K562 (cell line): ENCODE results near the gene LAMTOR1.

Experiments
- CHD4 ChIP-seq: fragments of 200-600 bp; sonication (generic); IDR thresholded peaks from 3 replicates; pipeline ENCODE4 v1.6.1; 2012; ENCODE audit warnings: low read depth, mild to moderate bottlenecking, mixed read lengths, low read length, inconsistent platforms; ENCODE audit not compliant: insufficient read depth, insufficient replicate concordance, poor library complexity, severe bottlenecking
- CTCF ChIP-seq, 3 experiments: IDR thresholded peaks in 2 of 3; conservative IDR thresholded peaks in 1 of 3; 2 replicates each; pipeline ENCODE4 v1.5.1; 2011 to 2012; ENCODE audit warnings: low read length in 3 of 3, mild to moderate bottlenecking in 3 of 3, control low read depth in 2 of 3, improper control_type of control experiment in 1 of 3, inconsistent platforms in 1 of 3, low read depth in 1 of 3, mixed read lengths in 1 of 3, moderate library complexity in 1 of 3; ENCODE audit not compliant: insufficient read depth in 2 of 3
- ELF4 ChIP-seq: fragments of 450-650 bp; formaldehyde crosslinking; IDR thresholded peaks from 2 replicates; pipeline ENCODE4 v1.4.0; 2022; ENCODE audit warnings: missing genetic modification characterization
- FOXM1 ChIP-seq, 2 experiments: fragments of 450-650 bp in 1 of 2; sonication (generic) in 1 of 2; formaldehyde crosslinking in 1 of 2; IDR thresholded peaks; 2 replicates each; pipeline versions ENCODE4 v1.6.1 to v1.9.0; 2017 to 2022; ENCODE audit warnings: low read depth in 2 of 2, mild to moderate bottlenecking in 2 of 2, missing genetic modification reagents in 1 of 2, moderate library complexity in 1 of 2
- GABPA ChIP-seq: fragments of 200-800 bp; sonication (Bioruptor generic); conservative IDR thresholded peaks from 2 replicates; pipeline ENCODE4 v1.6.1; 2016; ENCODE audit warnings: low read depth, missing genetic modification characterization, missing compliant biosample characterization
- HDAC2 ChIP-seq: fragments of 450-650 bp; IDR thresholded peaks from 2 replicates; pipeline ENCODE4 v1.6.1; 2016; ENCODE audit warnings: mild to moderate bottlenecking
- PML ChIP-seq: IDR thresholded peaks from 2 replicates; pipeline ENCODE4 v1.6.1; 2012; ENCODE audit warnings: low read length, inconsistent platforms
- SMAD4 ChIP-seq: fragments of 250-450 bp; sonication (Bioruptor Pico); conservative IDR thresholded peaks from 2 replicates; pipeline ENCODE4 v1.8.0; 2021; ENCODE audit warnings: inconsistent platforms, mild to moderate bottlenecking, moderate library complexity
- YY1 ChIP-seq, 3 experiments: IDR thresholded peaks; 2 replicates each; pipeline ENCODE4 v1.6.1; 2011; ENCODE audit warnings: low read length in 2 of 3, mild to moderate bottlenecking in 2 of 3, moderate library complexity in 2 of 3, borderline replicate concordance in 1 of 3, control low read depth in 1 of 3, low read depth in 1 of 3; ENCODE audit not compliant: insufficient read depth in 3 of 3, insufficient replicate concordance in 2 of 3, control insufficient read depth in 1 of 3, insufficient read length in 1 of 3; ENCODE audit errors: extremely low read depth in 1 of 3
- ZFX ChIP-seq: sonication (generic); formaldehyde crosslinking; IDR thresholded peaks from 2 replicates; pipeline ENCODE4 v1.8.0; 2022; ENCODE audit warnings: mild to moderate bottlenecking, missing genetic modification reagents, moderate library complexity
- ZNF124 ChIP-seq: sonication (generic); formaldehyde crosslinking; IDR thresholded peaks from 2 replicates; pipeline ENCODE4 v1.8.1; 2022; ENCODE audit warnings: missing genetic modification reagents
- TF ChIP-seq, protein P1 (sequence below): sonication (generic); formaldehyde crosslinking; IDR thresholded peaks from 2 replicates; pipeline ENCODE4 v1.5.0; 2020; ENCODE audit warnings: missing genetic modification reagents
- TF ChIP-seq, protein P2 (sequence below), 2 experiments: IDR thresholded peaks in 1 of 2; conservative IDR thresholded peaks in 1 of 2; 2 replicates each; pipeline ENCODE4 v1.6.1; 2016; ENCODE audit warnings: low read depth in 2 of 2, mild to moderate bottlenecking in 1 of 2, missing compliant biosample characterization in 1 of 2, missing genetic modification characterization in 1 of 2, moderate library complexity in 1 of 2
- TF ChIP-seq, protein P3 (sequence below), 2 experiments: fragments of 450-650 bp; formaldehyde crosslinking in 1 of 2; IDR thresholded peaks; 2 replicates each; pipeline versions ENCODE4 v1.4.0 to v1.6.1; 2014 to 2020; ENCODE audit warnings: mild to moderate bottlenecking in 2 of 2, borderline replicate concordance in 1 of 2, low read depth in 1 of 2

- TF ChIP-seq, protein P1, sequence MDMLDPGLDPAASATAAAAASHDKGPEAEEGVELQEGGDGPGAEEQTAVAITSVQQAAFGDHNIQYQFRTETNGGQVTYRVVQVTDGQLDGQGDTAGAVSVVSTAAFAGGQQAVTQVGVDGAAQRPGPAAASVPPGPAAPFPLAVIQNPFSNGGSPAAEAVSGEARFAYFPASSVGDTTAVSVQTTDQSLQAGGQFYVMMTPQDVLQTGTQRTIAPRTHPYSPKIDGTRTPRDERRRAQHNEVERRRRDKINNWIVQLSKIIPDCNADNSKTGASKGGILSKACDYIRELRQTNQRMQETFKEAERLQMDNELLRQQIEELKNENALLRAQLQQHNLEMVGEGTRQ (CRISPR knock-in tag) = no peak
- no peak for TF ChIP-seq GABPA
- TF ChIP-seq CHD4 = no peak
- TF ChIP-seq, protein P2, sequence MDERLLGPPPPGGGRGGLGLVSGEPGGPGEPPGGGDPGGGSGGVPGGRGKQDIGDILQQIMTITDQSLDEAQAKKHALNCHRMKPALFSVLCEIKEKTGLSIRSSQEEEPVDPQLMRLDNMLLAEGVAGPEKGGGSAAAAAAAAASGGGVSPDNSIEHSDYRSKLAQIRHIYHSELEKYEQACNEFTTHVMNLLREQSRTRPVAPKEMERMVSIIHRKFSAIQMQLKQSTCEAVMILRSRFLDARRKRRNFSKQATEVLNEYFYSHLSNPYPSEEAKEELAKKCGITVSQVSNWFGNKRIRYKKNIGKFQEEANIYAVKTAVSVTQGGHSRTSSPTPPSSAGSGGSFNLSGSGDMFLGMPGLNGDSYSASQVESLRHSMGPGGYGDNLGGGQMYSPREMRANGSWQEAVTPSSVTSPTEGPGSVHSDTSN (CRISPR knock-in tag; IDR thresholded peaks at IDR 0.05; ENCODE audit: low read depth) = no peak
- TF ChIP-seq, protein P2 (tag; conservative IDR thresholded peaks at IDR 0.05; ENCODE audit: low read depth) = no peak
- TF ChIP-seq CTCF (IDR thresholded peaks at IDR 0.05 in 2 of 3, conservative IDR thresholded peaks at IDR 0.05 in 1 of 3; ENCODE audit: insufficient read depth in 2 of 3, low read depth in 1 of 3, low read length in 3 of 3) = no peak
- TF ChIP-seq, protein P3, sequence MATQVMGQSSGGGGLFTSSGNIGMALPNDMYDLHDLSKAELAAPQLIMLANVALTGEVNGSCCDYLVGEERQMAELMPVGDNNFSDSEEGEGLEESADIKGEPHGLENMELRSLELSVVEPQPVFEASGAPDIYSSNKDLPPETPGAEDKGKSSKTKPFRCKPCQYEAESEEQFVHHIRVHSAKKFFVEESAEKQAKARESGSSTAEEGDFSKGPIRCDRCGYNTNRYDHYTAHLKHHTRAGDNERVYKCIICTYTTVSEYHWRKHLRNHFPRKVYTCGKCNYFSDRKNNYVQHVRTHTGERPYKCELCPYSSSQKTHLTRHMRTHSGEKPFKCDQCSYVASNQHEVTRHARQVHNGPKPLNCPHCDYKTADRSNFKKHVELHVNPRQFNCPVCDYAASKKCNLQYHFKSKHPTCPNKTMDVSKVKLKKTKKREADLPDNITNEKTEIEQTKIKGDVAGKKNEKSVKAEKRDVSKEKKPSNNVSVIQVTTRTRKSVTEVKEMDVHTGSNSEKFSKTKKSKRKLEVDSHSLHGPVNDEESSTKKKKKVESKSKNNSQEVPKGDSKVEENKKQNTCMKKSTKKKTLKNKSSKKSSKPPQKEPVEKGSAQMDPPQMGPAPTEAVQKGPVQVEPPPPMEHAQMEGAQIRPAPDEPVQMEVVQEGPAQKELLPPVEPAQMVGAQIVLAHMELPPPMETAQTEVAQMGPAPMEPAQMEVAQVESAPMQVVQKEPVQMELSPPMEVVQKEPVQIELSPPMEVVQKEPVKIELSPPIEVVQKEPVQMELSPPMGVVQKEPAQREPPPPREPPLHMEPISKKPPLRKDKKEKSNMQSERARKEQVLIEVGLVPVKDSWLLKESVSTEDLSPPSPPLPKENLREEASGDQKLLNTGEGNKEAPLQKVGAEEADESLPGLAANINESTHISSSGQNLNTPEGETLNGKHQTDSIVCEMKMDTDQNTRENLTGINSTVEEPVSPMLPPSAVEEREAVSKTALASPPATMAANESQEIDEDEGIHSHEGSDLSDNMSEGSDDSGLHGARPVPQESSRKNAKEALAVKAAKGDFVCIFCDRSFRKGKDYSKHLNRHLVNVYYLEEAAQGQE (IDR thresholded peaks at IDR 0.05; ENCODE audit: borderline replicate concordance) = no peak
- TF ChIP-seq, protein P3 (CRISPR knock-in tag; IDR thresholded peaks at IDR 0.05; ENCODE audit: low read depth) = no peak
- no peak for TF ChIP-seq PML
- no peak for TF ChIP-seq ZFX (CRISPR knock-in tag)
- TF ChIP-seq HDAC2 = no peak
- no peak for TF ChIP-seq ELF4 (CRISPR knock-in tag)
- TF ChIP-seq FOXM1 (IDR thresholded peaks at IDR 0.05; ENCODE audit: low read depth) = no peak
- TF ChIP-seq FOXM1 (CRISPR knock-in tag; IDR thresholded peaks at IDR 0.05; ENCODE audit: low read depth) = no peak
- TF ChIP-seq SMAD4 (CRISPR knock-in tag) = no peak
- TF ChIP-seq ZNF124 (CRISPR knock-in tag) = no peak
- no peak for TF ChIP-seq YY1 (IDR thresholded peaks at IDR 0.05; ENCODE audit: borderline replicate concordance in 1 of 3, control insufficient read depth in 1 of 3, extremely low read depth in 1 of 3, insufficient read depth in 3 of 3, insufficient read length in 1 of 3, insufficient replicate concordance in 2 of 3, low read depth in 1 of 3, low read length in 2 of 3)
These were observed 24.8 kb upstream of the LAMTOR1 start for GRCh38 chr11:72127923-72128322.
